ENCODE data around the gene LHB.

DNA sequence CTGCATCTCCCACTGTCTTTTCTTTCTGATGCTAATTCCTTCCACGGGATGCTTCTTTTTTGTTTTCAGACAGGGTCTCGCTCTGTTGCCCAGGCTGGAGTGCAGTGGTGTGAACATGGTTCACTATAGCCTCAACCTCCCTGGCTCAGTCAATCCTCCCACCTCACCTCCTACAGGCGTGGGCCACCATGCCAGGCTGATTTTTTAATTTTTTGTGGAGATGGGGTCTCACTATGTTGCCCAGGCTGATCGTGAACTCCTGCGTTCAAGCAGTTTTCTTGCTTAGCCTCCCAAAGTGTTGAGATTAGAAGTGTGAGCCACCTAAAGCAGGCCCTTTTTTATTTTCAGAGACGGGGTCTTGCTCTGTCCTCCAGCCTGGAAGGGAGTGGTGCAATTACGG is 28.6 kb downstream of the LHB start:
- TF ChIP-seq EZH2phosphoT487 (IDR thresholded peaks at IDR 0.05; ENCODE audit: borderline replicate concordance): no peak
- TF ChIP-seq, protein P1, sequence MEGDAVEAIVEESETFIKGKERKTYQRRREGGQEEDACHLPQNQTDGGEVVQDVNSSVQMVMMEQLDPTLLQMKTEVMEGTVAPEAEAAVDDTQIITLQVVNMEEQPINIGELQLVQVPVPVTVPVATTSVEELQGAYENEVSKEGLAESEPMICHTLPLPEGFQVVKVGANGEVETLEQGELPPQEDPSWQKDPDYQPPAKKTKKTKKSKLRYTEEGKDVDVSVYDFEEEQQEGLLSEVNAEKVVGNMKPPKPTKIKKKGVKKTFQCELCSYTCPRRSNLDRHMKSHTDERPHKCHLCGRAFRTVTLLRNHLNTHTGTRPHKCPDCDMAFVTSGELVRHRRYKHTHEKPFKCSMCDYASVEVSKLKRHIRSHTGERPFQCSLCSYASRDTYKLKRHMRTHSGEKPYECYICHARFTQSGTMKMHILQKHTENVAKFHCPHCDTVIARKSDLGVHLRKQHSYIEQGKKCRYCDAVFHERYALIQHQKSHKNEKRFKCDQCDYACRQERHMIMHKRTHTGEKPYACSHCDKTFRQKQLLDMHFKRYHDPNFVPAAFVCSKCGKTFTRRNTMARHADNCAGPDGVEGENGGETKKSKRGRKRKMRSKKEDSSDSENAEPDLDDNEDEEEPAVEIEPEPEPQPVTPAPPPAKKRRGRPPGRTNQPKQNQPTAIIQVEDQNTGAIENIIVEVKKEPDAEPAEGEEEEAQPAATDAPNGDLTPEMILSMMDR (conservative IDR thresholded peaks at IDR 0.05; ENCODE audit: low read length): no peak
